GM23338 (cell line): ENCODE data around the gene TRPM2.

ENCODE experiments used
- CTCF ChIP-seq, 2 experiments: fragments of 200-600 bp in 1 of 2; sonication (generic) in 1 of 2; conservative IDR thresholded peaks; 2 replicates each; pipeline versions ENCODE4 v1.5.1 to v1.6.1; 2016 to 2017; ENCODE audit warnings: antibody characterized with exemption in 2 of 2, low read depth in 2 of 2, mild to moderate bottlenecking in 2 of 2, moderate library complexity in 1 of 2
- POLR2AphosphoS5 ChIP-seq: IDR thresholded peaks from 2 replicates; pipeline ENCODE4 v1.6.1; 2016; ENCODE audit warnings: antibody characterized with exemption, low read depth

- TF ChIP-seq CTCF (conservative IDR thresholded peaks at IDR 0.05; ENCODE audit: low read depth in 2 of 2) (no peak), POLR2AphosphoS5 (no peak)
Observed at GRCh38 chr21:44441581-44442265, 88.3 kb downstream of the TRPM2 start.
